Ovary (tissue), 9 donors: ENCODE measurements around the gene KIF1C. TPM values are rescaled to one million over a fixed set of nuclear protein-coding genes. Genes with fewer than 3 reads are reported as not detected.

Experiments used
- DNase-seq, 5 donors: peaks; one replicate each; pipeline ENCODE4 v3.0.0-alpha.2; 2019 to 2020
- H3K27ac ChIP-seq, 2 donors: fragments of 200-600 bp; one replicate each; pipeline versions ENCODE4 v1.5.1 to v1.8.0; 2019 to 2022
- H3K27me3 ChIP-seq: fragments of 200-600 bp; one replicate; pipeline ENCODE4 v1.8.0; 2022
- H3K36me3 ChIP-seq: fragments of 200-600 bp; sonication (generic); one replicate; pipeline ENCODE4 v1.5.1; 2019
- H3K4me1 ChIP-seq: one replicate; pipeline ENCODE4 v1.8.1; 2013; ENCODE audit warnings: mild to moderate bottlenecking, moderate library complexity; ENCODE audit not compliant: insufficient read depth
- H3K4me3 ChIP-seq: fragments of 200-600 bp; sonication (generic); one replicate; pipeline ENCODE4 v1.5.1; 2017
- H3K9me3 ChIP-seq, 2 donors: fragments of 200-600 bp in 1 of 2; sonication (generic) in 1 of 2; one replicate each; pipeline versions ENCODE4 v1.5.1 to v1.8.1; 2013 to 2019; ENCODE audit warnings: mild to moderate bottlenecking in 1 of 2, moderate library complexity in 1 of 2
- EP300 ChIP-seq: sonication (generic); formaldehyde crosslinking; IDR thresholded peaks from one replicate; pipeline ENCODE4 v1.6.1; 2017; ENCODE audit warnings: antibody characterized with exemption
- POLR2A ChIP-seq: fragments of 450-650 bp; IDR thresholded peaks from one replicate; pipeline ENCODE4 v1.6.1; 2017; ENCODE audit warnings: antibody characterized with exemption, mild to moderate bottlenecking, moderate library complexity
- WGBS, 3 donors: extraction: QIAGEN DNeasy Blood & Tissue Kit in 1 of 3; methylation state at CpG; one replicate each; pipeline versions ENCODE4 v1.1.5 to v1.1.7; 2013 to 2017; 5-methylcytosine and 5-hydroxymethylcytosine counted together
- intact Hi-C, 4 donors: fragments of 100-400 bp; cut with DNase I; formaldehyde crosslinking; loops; one replicate each; pipeline versions ENCODE4 v1.11.0 to v1.15.1; 2022 to 2023
- polyA plus RNA-seq, 2 donors: library from polyadenylated mRNA; stranded (reverse); fragments of 200-250 nt in 1 of 2; fragments of 350-450 nt in 1 of 2; fragmentation: Illumina TruSeq in 1 of 2; extraction: RNeasy Lipid Tissue Mini Kit (QIAGEN cat#74804) in 1 of 2; gene quantifications; one replicate each; pipeline ENCODE4 v1.2.3, GENCODE V29; 2013 to 2014
- total RNA-seq, 7 donors: library from RNA; depleted of rRNA in 2 of 7; stranded (reverse); fragments of >200 nt in 2 of 7; fragmentation: NEBNext Ultra II Directional in 3 of 7; extraction: Animal tissue kit (Norgen Biotek cat#: 25700) in 3 of 7; gene quantifications; one replicate each; pipeline versions ENCODE4 v1.1.0 to v1.2.4, GENCODE V29; 2016 to 2023
- TF ChIP-seq, protein P1 (sequence below), 3 donors: fragments of 450-650 bp in 2 of 3; fragments of 200-600 bp in 1 of 3; IDR thresholded peaks; one replicate each; pipeline versions ENCODE4 v1.5.1 to v1.8.0; 2016 to 2022; ENCODE audit warnings: antibody characterized with exemption in 3 of 3, mild to moderate bottlenecking in 1 of 3
- donor health status: DM: no; HTN: no; CAD: no; lungs with moderate emphysema.
- donor health status: DM: no; HTN: no; CAD: no.
- donor health status: Bipolar disorder and iron deficiency.
- donor health status: DM: yes; HTN: yes; CAD: no.
- donor health status: DM: no; HTN: no; CAD: no.
- donor health status: DM: yes; HTN: yes; CAD: no.

Gene KIF1C
- total and polyA plus RNA-seq, 9 donors, result 17.5 to 129 (median 90.3) TPM

DNA sequence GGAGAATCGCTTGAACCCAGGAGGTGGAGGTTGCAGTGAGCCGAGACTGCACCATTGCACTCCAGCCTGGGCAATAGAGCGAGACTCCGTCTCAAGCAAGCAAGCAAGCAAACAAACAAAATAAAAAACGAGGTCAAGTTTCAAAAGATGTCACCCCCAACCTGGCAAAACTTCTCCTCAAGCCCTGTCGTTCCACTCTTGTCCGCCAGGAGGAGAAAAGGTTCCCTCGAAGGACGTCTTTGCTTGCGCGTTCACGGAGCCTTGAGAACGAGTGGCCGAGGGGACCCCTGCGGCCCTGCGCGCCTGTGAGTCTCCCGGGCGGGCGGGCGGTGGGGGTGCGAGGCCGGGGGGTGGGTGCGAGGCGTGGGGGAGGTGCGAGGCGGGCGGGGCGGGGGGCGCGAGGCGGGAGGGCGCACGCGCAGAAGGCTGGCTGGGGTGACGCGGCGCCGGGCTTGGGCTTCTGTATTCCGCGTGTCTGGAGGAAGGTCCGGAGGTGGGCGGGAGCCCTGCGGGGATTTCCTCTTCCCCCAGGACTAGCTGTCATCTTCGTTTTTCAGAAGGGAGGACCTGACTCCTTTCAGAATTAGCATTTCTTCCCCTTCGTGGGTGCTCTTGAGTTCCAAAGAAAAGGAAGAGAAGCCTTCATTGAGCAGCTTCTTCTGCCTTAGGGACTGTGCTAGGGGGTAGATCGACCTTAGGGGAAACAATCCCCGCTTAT, 33.8 kb downstream of the KIF1C start:
- H3K36me3 ChIP-seq, result no peaks in the 10 kb centered on the region
- intact Hi-C loops, result no loop called here
- peaks cover 2% of the 10 kb centered on the region for H3K4me1 ChIP-seq
- peak overlapping the region; percentile 29 for H3K4me3 ChIP-seq
- no peaks in the 10 kb centered on the region for H3K27me3 ChIP-seq
- H3K27ac ChIP-seq, result no peak overlapping the region
- no peaks in the 10 kb centered on the region for H3K9me3 ChIP-seq
- TF ChIP-seq, protein P1, sequence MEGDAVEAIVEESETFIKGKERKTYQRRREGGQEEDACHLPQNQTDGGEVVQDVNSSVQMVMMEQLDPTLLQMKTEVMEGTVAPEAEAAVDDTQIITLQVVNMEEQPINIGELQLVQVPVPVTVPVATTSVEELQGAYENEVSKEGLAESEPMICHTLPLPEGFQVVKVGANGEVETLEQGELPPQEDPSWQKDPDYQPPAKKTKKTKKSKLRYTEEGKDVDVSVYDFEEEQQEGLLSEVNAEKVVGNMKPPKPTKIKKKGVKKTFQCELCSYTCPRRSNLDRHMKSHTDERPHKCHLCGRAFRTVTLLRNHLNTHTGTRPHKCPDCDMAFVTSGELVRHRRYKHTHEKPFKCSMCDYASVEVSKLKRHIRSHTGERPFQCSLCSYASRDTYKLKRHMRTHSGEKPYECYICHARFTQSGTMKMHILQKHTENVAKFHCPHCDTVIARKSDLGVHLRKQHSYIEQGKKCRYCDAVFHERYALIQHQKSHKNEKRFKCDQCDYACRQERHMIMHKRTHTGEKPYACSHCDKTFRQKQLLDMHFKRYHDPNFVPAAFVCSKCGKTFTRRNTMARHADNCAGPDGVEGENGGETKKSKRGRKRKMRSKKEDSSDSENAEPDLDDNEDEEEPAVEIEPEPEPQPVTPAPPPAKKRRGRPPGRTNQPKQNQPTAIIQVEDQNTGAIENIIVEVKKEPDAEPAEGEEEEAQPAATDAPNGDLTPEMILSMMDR (IDR thresholded peaks at IDR 0.05), result peak; percentile 47 to 74 (median 65)
- TF ChIP-seq EP300, result no peak
- TF ChIP-seq POLR2A, result no peak
- DNase-seq, result peak; percentile 73 to 82 (median 81)
- whole genome bisulfite sequencing, 3 donors, result 3 to 4% (median 4%) methylated on average over 31 to 48 of the region's 48 CpGs

DNA sequence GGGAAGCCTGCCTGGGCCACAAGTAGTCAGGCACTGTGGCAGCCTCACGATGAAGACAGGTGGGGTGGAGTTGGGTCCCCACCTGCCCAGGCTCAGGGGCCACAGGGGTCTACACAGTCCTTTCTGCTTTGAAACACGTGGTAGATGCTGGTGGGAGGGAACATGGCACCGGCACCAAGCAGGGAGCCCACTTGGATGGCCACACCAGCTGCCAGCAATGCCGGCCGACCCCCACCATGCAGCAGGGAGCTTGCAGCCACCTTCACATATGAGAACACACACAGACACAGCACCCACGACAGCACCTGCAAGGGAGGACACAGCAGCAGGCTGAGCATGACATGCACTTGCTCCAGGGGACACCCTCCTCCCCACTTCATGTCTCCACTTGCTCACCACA, 35.1 kb downstream of the KIF1C start:
- intact Hi-C loops, result no loop called here
- no peak for DNase-seq
- H3K36me3 ChIP-seq, result no peaks in the 10 kb centered on the region
- TF ChIP-seq EP300 (no peak), POLR2A (no peak)
- TF ChIP-seq, protein P1 (IDR thresholded peaks at IDR 0.05), result no peak
- no peaks in the 10 kb centered on the region for H3K27me3 ChIP-seq
- peaks cover 2% of the 10 kb centered on the region for H3K4me1 ChIP-seq
- WGBS, 3 donors, result 84 to 90% (median 85%) methylated on average over 6 of the region's 6 CpGs
- H3K27ac ChIP-seq, result no peak overlapping the region
- H3K4me3 ChIP-seq, result no peak overlapping the region
- no peaks in the 10 kb centered on the region for H3K9me3 ChIP-seq

- Histone ChIP-seq H3K4me3 (no peak overlapping the region), H3K9me3 (no peaks in the 10 kb centered on the region), H3K36me3 (no peaks in the 10 kb centered on the region), H3K27me3 (no peaks in the 10 kb centered on the region), H3K4me1 (peaks cover 2% of the 10 kb centered on the region), H3K27ac (no peak overlapping the region)
- intact Hi-C loops, result no loop called here
- no peak for DNase-seq
- 81 to 92% (median 81%) methylated on average over 13 of the region's 13 CpGs for WGBS, 3 donors
- TF ChIP-seq POLR2A, result no peak
- TF ChIP-seq EP300, result no peak
- TF ChIP-seq, protein P1 (IDR thresholded peaks at IDR 0.05), result no peak
Measured at GRCh38 chr17:5033352-5034015, 35.7 kb downstream of the KIF1C start.

DNA sequence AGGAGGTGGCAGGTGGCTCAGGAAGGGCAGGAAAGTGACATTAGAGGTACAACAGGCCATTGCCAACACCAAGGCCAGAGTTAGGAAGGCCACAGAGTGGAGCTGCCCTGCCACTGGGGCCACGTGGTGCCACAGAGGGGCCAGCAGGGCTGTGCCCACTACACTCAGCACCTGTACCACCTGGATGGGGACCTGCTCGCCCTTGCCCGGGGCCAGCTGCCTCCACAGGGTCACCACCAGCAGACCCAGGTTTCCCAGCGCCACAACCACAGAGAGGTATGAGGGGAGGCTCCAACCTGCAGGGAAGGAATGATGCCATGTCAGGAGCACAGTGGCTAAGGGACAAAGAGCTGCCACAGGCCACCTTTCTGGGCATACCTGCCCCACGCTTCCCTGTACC, 36.3 kb downstream of the KIF1C start:
- DNase-seq, result no peak
- no peaks in the 10 kb centered on the region for H3K9me3 ChIP-seq
- no peak overlapping the region for H3K4me3 ChIP-seq
- 83 to 88% (median 86%) methylated on average over 4 to 5 of the region's 5 CpGs for WGBS, 3 donors
- no peak overlapping the region for H3K27ac ChIP-seq
- intact Hi-C loops, result no loop called here
- H3K4me1 ChIP-seq, result peaks cover 2% of the 10 kb centered on the region
- TF ChIP-seq, protein P1 (IDR thresholded peaks at IDR 0.05), result no peak
- no peak for TF ChIP-seq EP300
- TF ChIP-seq POLR2A, result no peak
- H3K27me3 ChIP-seq, result no peaks in the 10 kb centered on the region
- H3K36me3 ChIP-seq, result no peaks in the 10 kb centered on the region
